HG03460 (cell line): ENCODE data around the gene NUP62.
"Not testable (repeated sequence)": the region's sequence is repeated elsewhere in the genome, so short reads cannot be mapped to it uniquely, and the experiment has no call there.

Experiments
- ATAC-seq: cut with Tn5 transposase; IDR thresholded peaks from one replicate; pipeline ENCODE4 v1.9.1; 2021; ENCODE audit not compliant: unreplicated experiment

Gene NUP62

GRCh38 chr19:49926515-49926914, 2.8 kb downstream of the NUP62 start:
- no peak for ATAC-seq

GRCh38 chr19:49925486-49925885, 3.8 kb downstream of the NUP62 start:
- ATAC-seq, result no peak

- ATAC-seq, result not testable (repeated sequence)
Measured at GRCh38 chr19:49924881-49925210, 4.5 kb downstream of the NUP62 start.

GRCh38 chr19:49924004-49924880, 5.1 kb downstream of the NUP62 start:
- no peak for ATAC-seq

- ATAC-seq, result no peak
Measured at GRCh38 chr19:49923055-49924003, 6.0 kb downstream of the NUP62 start.

- ATAC-seq, result no peak
Measured at GRCh38 chr19:49921871-49922795, 7.2 kb downstream of the NUP62 start.

- no peak for ATAC-seq
Measured at GRCh38 chr19:49920624-49921363, 8.5 kb downstream of the NUP62 start.

GRCh38 chr19:49918089-49918488, 11.2 kb downstream of the NUP62 start:
- no peak for ATAC-seq

GRCh38 chr19:49916839-49917733, 12.2 kb downstream of the NUP62 start:
- no peak for ATAC-seq

GRCh38 chr19:49915271-49915670, 14.0 kb downstream of the NUP62 start:
- no peak for ATAC-seq

GRCh38 chr19:49913720-49914119, 15.6 kb downstream of the NUP62 start:
- ATAC-seq, result no peak

- no peak for ATAC-seq
Measured at GRCh38 chr19:49912965-49913685, 16.2 kb downstream of the NUP62 start.

- no peak for ATAC-seq
Measured at GRCh38 chr19:49911381-49912145, 17.7 kb downstream of the NUP62 start.

GRCh38 chr19:49910179-49910578, 19.1 kb downstream of the NUP62 start:
- ATAC-seq, result no peak

GRCh38 chr19:49908480-49909420, 20.6 kb downstream of the NUP62 start:
- no peak for ATAC-seq

- ATAC-seq, result no peak
Measured at GRCh38 chr19:49907745-49908446, 21.4 kb downstream of the NUP62 start.
